ENCODE measurements around the gene AIF1L. TPM values are rescaled to one million over a fixed set of nuclear protein-coding genes. Genes with fewer than 3 reads are reported as not detected.

AIF1L gene
- polyA plus RNA-seq, 3 donors = not detected

DNA sequence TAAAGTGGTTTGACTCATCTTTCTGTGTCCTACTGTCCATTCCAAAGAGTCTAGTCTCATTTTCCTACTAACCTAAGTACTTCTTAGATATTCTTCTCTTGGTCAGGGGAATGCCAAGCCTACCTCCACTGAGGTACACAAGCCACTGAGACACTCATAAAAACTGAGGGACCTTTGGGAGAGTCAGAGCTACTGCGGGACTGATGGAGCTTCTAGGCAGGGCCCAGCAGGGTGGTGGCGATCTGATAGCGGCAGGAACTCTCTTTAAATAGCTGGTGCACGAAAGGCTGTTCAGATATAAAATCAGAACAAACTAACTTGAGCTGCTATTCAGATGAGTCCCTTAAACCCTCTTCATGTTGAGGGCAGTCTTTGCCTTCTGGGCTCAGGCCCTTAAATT, 43.8 kb downstream of the AIF1L start:
- Histone ChIP-seq H3K4me3 (replicated peaks in 1 of 3; ENCODE audit: low read depth in 2 of 3, low read length in 3 of 3) (no peak overlapping the region), H3K36me3 (replicated peaks in 1 of 2; ENCODE audit: control insufficient read depth in 1 of 2, insufficient read depth in 2 of 2, low read length in 2 of 2) (peaks cover 99% of the 10 kb centered on the region in 2 donors), H3K4me2 (replicated peaks; ENCODE audit: extremely low read depth, low read length, poor library complexity, severe bottlenecking) (no peak overlapping the region), H3K9ac (ENCODE audit: insufficient read depth, low read length, poor library complexity, severe bottlenecking) (no peak overlapping the region), H4K20me1 (ENCODE audit: insufficient read depth, low read length) (no peaks in the 10 kb centered on the region), H2AFZ (ENCODE audit: insufficient read depth, low read depth, low read length, poor library complexity, severe bottlenecking) (no peak overlapping the region), H3K9me3 (replicated peaks in 1 of 2; ENCODE audit: control insufficient read depth in 1 of 2, insufficient read depth in 1 of 2, low read length in 2 of 2) (no peaks in the 10 kb centered on the region), H3K79me2 (ENCODE audit: insufficient read depth, low read length) (no peaks in the 10 kb centered on the region), H3K4me1 (ENCODE audit: control insufficient read depth in 1 of 2, insufficient read depth in 2 of 2, low read length in 2 of 2) (no peaks in the 10 kb centered on the region), H3K27ac (ENCODE audit: low read depth in 1 of 2, low read length in 2 of 2) (no peak overlapping the region), H3K27me3 (ENCODE audit: control insufficient read depth in 2 of 2, insufficient read depth in 2 of 2, low read length in 2 of 2) (no peaks in the 10 kb centered on the region)
- H3K27ac Mint-ChIP-seq = no peak overlapping the region
- no peaks in the 10 kb centered on the region for H3K9me3 Mint-ChIP-seq
- H3K4me3 Mint-ChIP-seq = no peak overlapping the region
- H3K27me3 Mint-ChIP-seq (ENCODE audit: low read depth in 3 of 3) = no peaks in the 10 kb centered on the region
- no peak for DNase-seq
- 97% methylated on average over 4 of the region's 4 CpGs for WGBS (ENCODE audit: insufficient coverage)
- TF ChIP-seq, protein P1, sequence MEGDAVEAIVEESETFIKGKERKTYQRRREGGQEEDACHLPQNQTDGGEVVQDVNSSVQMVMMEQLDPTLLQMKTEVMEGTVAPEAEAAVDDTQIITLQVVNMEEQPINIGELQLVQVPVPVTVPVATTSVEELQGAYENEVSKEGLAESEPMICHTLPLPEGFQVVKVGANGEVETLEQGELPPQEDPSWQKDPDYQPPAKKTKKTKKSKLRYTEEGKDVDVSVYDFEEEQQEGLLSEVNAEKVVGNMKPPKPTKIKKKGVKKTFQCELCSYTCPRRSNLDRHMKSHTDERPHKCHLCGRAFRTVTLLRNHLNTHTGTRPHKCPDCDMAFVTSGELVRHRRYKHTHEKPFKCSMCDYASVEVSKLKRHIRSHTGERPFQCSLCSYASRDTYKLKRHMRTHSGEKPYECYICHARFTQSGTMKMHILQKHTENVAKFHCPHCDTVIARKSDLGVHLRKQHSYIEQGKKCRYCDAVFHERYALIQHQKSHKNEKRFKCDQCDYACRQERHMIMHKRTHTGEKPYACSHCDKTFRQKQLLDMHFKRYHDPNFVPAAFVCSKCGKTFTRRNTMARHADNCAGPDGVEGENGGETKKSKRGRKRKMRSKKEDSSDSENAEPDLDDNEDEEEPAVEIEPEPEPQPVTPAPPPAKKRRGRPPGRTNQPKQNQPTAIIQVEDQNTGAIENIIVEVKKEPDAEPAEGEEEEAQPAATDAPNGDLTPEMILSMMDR (IDR thresholded peaks at IDR 0.05) = no peak
- intact Hi-C loops (cut with micrococcal nuclease) = loop anchor here in 1 of 2 donors (10.0 kb wide), 1 partner anchor 1145 kb away; no protein-coding TSS in a partner anchor
- peaks cover 89 to 94% of the 10 kb centered on the region in 2 donors for H3K36me3 Mint-ChIP-seq
- no peaks in the 10 kb centered on the region for H3K4me1 Mint-ChIP-seq

DNA sequence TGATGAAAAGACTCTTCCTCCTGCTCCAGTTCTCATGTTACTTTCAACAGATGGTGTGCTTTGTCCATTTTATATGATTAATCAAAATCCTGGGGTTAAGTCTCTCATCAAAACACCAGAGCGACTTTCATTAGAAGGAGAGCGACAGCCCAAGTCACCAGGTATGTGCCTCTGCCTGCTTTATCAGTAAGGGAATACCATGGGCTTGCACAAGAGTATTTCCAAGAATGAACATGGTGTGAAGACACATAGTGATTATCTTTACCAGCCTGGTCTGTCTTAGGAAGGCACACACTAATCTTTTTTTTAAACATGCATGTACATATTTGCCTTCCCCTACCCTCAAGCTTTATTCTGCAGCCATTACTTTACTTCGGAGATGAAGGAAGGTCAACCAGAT, 44.2 kb downstream of the AIF1L start:
- intact Hi-C loops (cut with micrococcal nuclease) = loop anchor here in 1 of 2 donors (10.0 kb wide), 1 partner anchor 1144 kb away; no protein-coding TSS in a partner anchor
- no peak overlapping the region for H3K27ac Mint-ChIP-seq
- TF ChIP-seq, protein P1 (IDR thresholded peaks at IDR 0.05) = no peak

More for the DNA sequence above, 44.2 kb downstream of the AIF1L start:
- Mint-ChIP-seq H3K4me3 (no peak overlapping the region), H3K4me1 (no peaks in the 10 kb centered on the region), H3K9me3 (no peaks in the 10 kb centered on the region), H3K27me3 (ENCODE audit: low read depth in 3 of 3) (no peaks in the 10 kb centered on the region), H3K36me3 (peaks cover 89 to 94% of the 10 kb centered on the region in 2 donors)
- Histone ChIP-seq H3K9ac (ENCODE audit: insufficient read depth, low read length, poor library complexity, severe bottlenecking) (no peak overlapping the region), H3K4me1 (ENCODE audit: control insufficient read depth in 1 of 2, insufficient read depth in 2 of 2, low read length in 2 of 2) (no peaks in the 10 kb centered on the region), H4K20me1 (ENCODE audit: insufficient read depth, low read length) (no peaks in the 10 kb centered on the region), H2AFZ (ENCODE audit: insufficient read depth, low read depth, low read length, poor library complexity, severe bottlenecking) (no peak overlapping the region), H3K4me3 (replicated peaks in 1 of 3; ENCODE audit: low read depth in 2 of 3, low read length in 3 of 3) (no peak overlapping the region), H3K9me3 (replicated peaks in 1 of 2; ENCODE audit: control insufficient read depth in 1 of 2, insufficient read depth in 1 of 2, low read length in 2 of 2) (no peaks in the 10 kb centered on the region), H3K36me3 (replicated peaks in 1 of 2; ENCODE audit: control insufficient read depth in 1 of 2, insufficient read depth in 2 of 2, low read length in 2 of 2) (peaks cover 99% of the 10 kb centered on the region in 2 donors), H3K79me2 (ENCODE audit: insufficient read depth, low read length) (no peaks in the 10 kb centered on the region), H3K27ac (ENCODE audit: low read depth in 1 of 2, low read length in 2 of 2) (no peak overlapping the region), H3K4me2 (replicated peaks; ENCODE audit: extremely low read depth, low read length, poor library complexity, severe bottlenecking) (no peak overlapping the region), H3K27me3 (ENCODE audit: control insufficient read depth in 2 of 2, insufficient read depth in 2 of 2, low read length in 2 of 2) (no peaks in the 10 kb centered on the region)
- DNase-seq = no peak
- no CpG with 5 or more reads among the region's 3 CpGs for WGBS (ENCODE audit: insufficient coverage)
